ENCODE measurements around the gene SLC25A25. TPM values are rescaled to one million over a fixed set of nuclear protein-coding genes. Genes with fewer than 3 reads are reported as not detected.

SLC25A25 gene
- total and polyA plus RNA-seq, 2 donors (not counting 3 experiments of a cell fraction or from before 2014, with no cell fraction given): 18.1 to 20.2 TPM

- dilution Hi-C loops (cut with MboI; ENCODE audit: extremely low pct_ligation_motif_present, low sequenced_read_pairs): no loop called here
- no peaks in the 10 kb centered on the region for H3K9me1 ChIP-seq (replicated peaks; ENCODE audit: control insufficient read depth, extremely low read depth, insufficient read depth, low read length)
- TF ChIP-seq FOS (IDR thresholded peaks at IDR 0.05; ENCODE audit: borderline replicate concordance, insufficient read depth, low read length) (no peak), POLR2A (IDR thresholded peaks at IDR 0.05; ENCODE audit: low read depth, low read length) (no peak), EZH2 (IDR thresholded peaks at IDR 0.05; ENCODE audit: borderline replicate concordance, low read depth, low read length, severe bottlenecking) (no peak), MYC (IDR thresholded peaks at IDR 0.05; ENCODE audit: low read depth, low read length) (no peak), CTCF (IDR thresholded peaks at IDR 0.05; ENCODE audit: extremely low read depth in 1 of 2, insufficient read depth in 1 of 2, low read depth in 1 of 2, low read length in 2 of 2) (no peak), MAX (IDR thresholded peaks at IDR 0.05; ENCODE audit: insufficient read depth, insufficient read length) (no peak), POLR2AphosphoS5 (IDR thresholded peaks at IDR 0.05; ENCODE audit: insufficient read depth, low read depth, low read length) (no peak), JUN (IDR thresholded peaks at IDR 0.05; ENCODE audit: borderline replicate concordance, insufficient read depth, insufficient read length, low read depth) (no peak), GATA2 (IDR thresholded peaks at IDR 0.05; ENCODE audit: insufficient read depth, insufficient read length, low read depth, low read length) (no peak)
- CTCF ChIA-PET: interaction anchor here (2.8 to 3.7 kb wide), 2 partner anchors 11 to 22 kb away, joined by 12 to 55 read pairs; no protein-coding TSS in a partner anchor
- DNase-seq (ENCODE audit: low read depth, low spot score) (no peak), FAIRE-seq (no peak)
- H3K79me2 ChIP-seq (ENCODE audit: control insufficient read depth, insufficient read depth, low read length): no peaks in the 10 kb centered on the region
- no peaks in the 10 kb centered on the region for H4K20me1 ChIP-seq (replicated peaks; ENCODE audit: control insufficient read depth, extremely low read depth, insufficient read depth, low read length)
- H3K27me3 ChIP-seq (ENCODE audit: control insufficient read depth in 2 of 2, insufficient read depth in 2 of 2, low read length in 2 of 2): no peaks in the 10 kb centered on the region
- no peak overlapping the region for H2AFZ ChIP-seq (ENCODE audit: low read depth, low read length)
- POLR2A ChIA-PET: interaction anchor here (0.6 kb wide), 1 partner anchor 12 kb away, joined by 3 read pairs; no protein-coding TSS in a partner anchor
- H3K36me3 ChIP-seq (ENCODE audit: control insufficient read depth in 2 of 2, extremely low read depth in 1 of 2, insufficient read depth in 2 of 2, low read length in 2 of 2): no peaks in the 10 kb centered on the region
- no peak overlapping the region for H3K4me3 ChIP-seq (replicated peaks in 1 of 3; ENCODE audit: insufficient read depth in 1 of 3, low read depth in 1 of 3, low read length in 3 of 3)
- no peaks in the 10 kb centered on the region for H3K9me3 ChIP-seq (replicated peaks; ENCODE audit: control insufficient read depth, insufficient read depth, low read length)
- H3K4me1 ChIP-seq (ENCODE audit: control insufficient read depth, extremely low read depth, insufficient read depth, low read length): no peaks in the 10 kb centered on the region
- BruUV-seq (replicated peaks): no TSS peak
- no peak overlapping the region for H3K4me2 ChIP-seq (ENCODE audit: insufficient read depth, low read length)
- intact Hi-C loops (cut with micrococcal nuclease): no loop called here
- H3K9ac ChIP-seq (replicated peaks; ENCODE audit: extremely low read depth, insufficient read depth, low read length): no peak overlapping the region
- no peak overlapping the region for H3K27ac ChIP-seq (ENCODE audit: insufficient read depth, low read depth, low read length)
Measured at GRCh38 chr9:128114326-128115186, 46.5 kb downstream of the SLC25A25 start.

Data from endothelial cell of umbilical vein (primary cell).